H1 (cell line): ENCODE data around the gene CACNA2D3. TPM values are rescaled to one million over a fixed set of nuclear protein-coding genes. Genes with fewer than 3 reads are reported as not detected.

Experiments
- SAP30 ChIP-seq: fragments of 300-600 bp; sonication (generic); IDR thresholded peaks from 2 replicates; pipeline ENCODE4 v1.7.1; 2012; ENCODE audit warnings: low read length, moderate library complexity, mild to moderate bottlenecking, inconsistent platforms; ENCODE audit not compliant: insufficient read depth, insufficient replicate concordance
- SP1 ChIP-seq: IDR thresholded peaks from 2 replicates; pipeline ENCODE4 v1.6.1; 2011; ENCODE audit warnings: low read depth, low read length
- polyA plus RNA-seq, 7 experiments: library from polyadenylated mRNA; depleted of rRNA in 3 of 7; stranded (reverse) in 5 of 7; unstranded in 2 of 7; fragments of >200 nt in 5 of 7; fragments of 200-250 nt in 2 of 7; gene quantifications; 1 replicate in 5 of 7; 2 replicates in 1 of 7; 4 replicates in 1 of 7; pipeline versions ENCODE4 v1.2.1 to v1.2.3, GENCODE V29; 2011 to 2013; ENCODE audit warnings: missing spikeins in 2 of 7, mixed read lengths in 2 of 7
- total RNA-seq: library from RNA; stranded (reverse); fragmentation: NEBNext Ultra II Directional; extraction: Animal tissue kit (Norgen Biotek cat#: 25700); gene quantifications from 2 replicates; pipeline ENCODE4 v1.2.1, GENCODE V29; 2021

CACNA2D3 gene
- total and polyA plus RNA-seq, 2 of the 8 experiments (the other 6 are each of a cell fraction or from before 2014, with no cell fraction given) = 1.5 to 1.8 TPM

DNA sequence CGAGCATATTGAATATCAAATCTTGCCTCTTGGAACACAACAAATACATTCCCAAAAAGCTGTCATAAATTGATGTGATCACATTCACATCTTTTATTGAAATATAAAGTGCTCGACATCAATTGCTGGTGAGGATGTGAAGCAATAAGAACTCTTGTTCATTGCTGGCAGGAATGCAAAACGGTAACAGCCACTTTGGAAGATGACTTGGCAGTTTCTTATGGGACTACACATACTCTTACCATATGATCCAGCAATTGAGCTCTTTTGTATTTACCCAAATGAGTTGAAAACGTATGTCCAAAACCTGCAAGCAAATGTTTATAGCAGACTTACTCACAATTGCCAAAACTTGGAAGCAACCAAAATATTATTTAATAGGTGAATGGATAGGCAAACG is 234.9 kb downstream of the CACNA2D3 start (continued):
- TF ChIP-seq SAP30 (no peak), SP1 (no peak)
